ENCODE data around the gene PCF11.

DNA sequence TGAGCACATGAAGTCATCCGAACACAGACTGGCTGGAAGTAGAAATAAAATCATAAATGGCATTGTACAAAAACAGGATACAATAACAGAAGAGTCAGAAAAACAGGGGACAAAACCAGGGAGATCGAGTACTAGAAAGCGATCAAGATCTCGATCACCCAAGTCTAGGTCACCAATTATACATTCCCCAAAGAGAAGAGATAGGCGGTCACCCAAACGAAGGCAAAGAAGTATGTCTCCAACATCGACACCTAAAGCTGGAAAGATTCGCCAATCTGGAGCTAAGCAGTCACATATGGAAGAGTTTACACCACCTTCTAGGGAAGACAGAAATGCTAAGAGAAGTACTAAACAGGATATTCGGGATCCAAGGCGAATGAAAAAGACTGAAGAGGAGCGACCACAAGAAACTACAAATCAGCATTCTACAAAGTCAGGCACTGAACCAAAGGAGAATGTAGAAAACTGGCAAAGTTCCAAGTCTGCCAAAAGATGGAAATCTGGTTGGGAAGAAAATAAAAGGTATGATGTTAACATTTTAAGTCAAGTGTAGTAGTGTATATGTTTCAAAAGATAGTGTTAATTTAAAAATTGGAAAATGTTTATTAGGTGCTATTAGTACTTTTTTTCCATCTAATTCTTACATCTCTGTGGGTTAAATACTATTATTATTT is 9.4 kb downstream of the PCF11 start:
- TF ChIP-seq, protein P1, sequence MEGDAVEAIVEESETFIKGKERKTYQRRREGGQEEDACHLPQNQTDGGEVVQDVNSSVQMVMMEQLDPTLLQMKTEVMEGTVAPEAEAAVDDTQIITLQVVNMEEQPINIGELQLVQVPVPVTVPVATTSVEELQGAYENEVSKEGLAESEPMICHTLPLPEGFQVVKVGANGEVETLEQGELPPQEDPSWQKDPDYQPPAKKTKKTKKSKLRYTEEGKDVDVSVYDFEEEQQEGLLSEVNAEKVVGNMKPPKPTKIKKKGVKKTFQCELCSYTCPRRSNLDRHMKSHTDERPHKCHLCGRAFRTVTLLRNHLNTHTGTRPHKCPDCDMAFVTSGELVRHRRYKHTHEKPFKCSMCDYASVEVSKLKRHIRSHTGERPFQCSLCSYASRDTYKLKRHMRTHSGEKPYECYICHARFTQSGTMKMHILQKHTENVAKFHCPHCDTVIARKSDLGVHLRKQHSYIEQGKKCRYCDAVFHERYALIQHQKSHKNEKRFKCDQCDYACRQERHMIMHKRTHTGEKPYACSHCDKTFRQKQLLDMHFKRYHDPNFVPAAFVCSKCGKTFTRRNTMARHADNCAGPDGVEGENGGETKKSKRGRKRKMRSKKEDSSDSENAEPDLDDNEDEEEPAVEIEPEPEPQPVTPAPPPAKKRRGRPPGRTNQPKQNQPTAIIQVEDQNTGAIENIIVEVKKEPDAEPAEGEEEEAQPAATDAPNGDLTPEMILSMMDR (IDR thresholded peaks at IDR 0.05 in 2 of 3, conservative IDR thresholded peaks at IDR 0.05 in 1 of 3; ENCODE audit: borderline replicate concordance in 1 of 3, insufficient read depth in 1 of 3, low read depth in 2 of 3, low read length in 2 of 3), result no peak
- TF ChIP-seq POLR2A (IDR thresholded peaks at IDR 0.05; ENCODE audit: borderline replicate concordance, extremely low read depth, insufficient read depth, insufficient read length) (no peak), SIN3A (IDR thresholded peaks at IDR 0.05; ENCODE audit: low read depth) (no peak), SP1 (IDR thresholded peaks at IDR 0.05; ENCODE audit: low read depth) (no peak), FOSL1 (IDR thresholded peaks at IDR 0.05; ENCODE audit: low read depth) (no peak), EZH2 (IDR thresholded peaks at IDR 0.05) (no peak), EGR1 (IDR thresholded peaks at IDR 0.05; ENCODE audit: low read depth) (no peak), JUND (IDR thresholded peaks at IDR 0.05) (no peak), ZNF274 (IDR thresholded peaks at IDR 0.05; ENCODE audit: low read depth, low read length) (no peak)
- TF ChIP-seq, protein P2, sequence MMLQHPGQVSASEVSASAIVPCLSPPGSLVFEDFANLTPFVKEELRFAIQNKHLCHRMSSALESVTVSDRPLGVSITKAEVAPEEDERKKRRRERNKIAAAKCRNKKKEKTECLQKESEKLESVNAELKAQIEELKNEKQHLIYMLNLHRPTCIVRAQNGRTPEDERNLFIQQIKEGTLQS (IDR thresholded peaks at IDR 0.05), result no peak

Measured in HCT116 (cell line).